ENCODE measurements around the gene CELF4.
A peak's percentile ranks its signal among the peaks of the same experiment; 100 is the strongest.

Gene CELF4

GRCh38 chr18:37285825-37286224, 279.8 kb downstream of the CELF4 start:
- no peak for DNase-seq (ENCODE audit: insufficient read length, low spot score)
- TF ChIP-seq CTCF (IDR thresholded peaks at IDR 0.05; ENCODE audit: insufficient read depth, missing control alignments) = no peak
- no peak for FAIRE-seq

GRCh38 chr18:37284260-37284659, 281.3 kb downstream of the CELF4 start:
- no peak for FAIRE-seq

GRCh38 chr18:37282386-37283037, 283.1 kb downstream of the CELF4 start:
- FAIRE-seq (no peak), DNase-seq (ENCODE audit: insufficient read length, low spot score) (no peak)
- TF ChIP-seq CTCF (IDR thresholded peaks at IDR 0.05; ENCODE audit: insufficient read depth, missing control alignments) = peak; percentile 27

More at GRCh38 chr18:37284260-37284659, 281.3 kb downstream of the CELF4 start:
- no peak for TF ChIP-seq CTCF (IDR thresholded peaks at IDR 0.05; ENCODE audit: insufficient read depth, missing control alignments)
- DNase-seq (ENCODE audit: insufficient read length, low spot score) = no peak

GRCh38 chr18:37280701-37281393, 284.8 kb downstream of the CELF4 start:
- no peak for FAIRE-seq
- DNase-seq (ENCODE audit: insufficient read length, low spot score) = no peak
- TF ChIP-seq CTCF (IDR thresholded peaks at IDR 0.05; ENCODE audit: insufficient read depth, missing control alignments) = no peak

- DNase-seq (ENCODE audit: insufficient read length, low spot score) = no peak
- no peak for FAIRE-seq
- no peak for TF ChIP-seq CTCF (IDR thresholded peaks at IDR 0.05; ENCODE audit: insufficient read depth, missing control alignments)
Observed at GRCh38 chr18:37277804-37278203, 287.8 kb downstream of the CELF4 start.

GRCh38 chr18:37276111-37276890, 289.3 kb downstream of the CELF4 start:
- DNase-seq (ENCODE audit: insufficient read length, low spot score) = no peak
- no peak for TF ChIP-seq CTCF (IDR thresholded peaks at IDR 0.05; ENCODE audit: insufficient read depth, missing control alignments)
- no peak for FAIRE-seq

Data from D721Med (cell line).